DMS53 treated with DMSO at 0.1 percent for 48 hours (cell line): ENCODE measurements around the gene UGT1A9.

Source experiments
- DNase-seq: peaks from one replicate; lab custom pipeline; 2025; ENCODE audit not compliant: unreplicated experiment; lab: John Stamatoyannopoulos, UW

Gene UGT1A9

GRCh38 chr2:233795735-233796171 is 124.1 kb downstream of the UGT1A9 start:
- no peak for DNase-seq

GRCh38 chr2:233796254-233796653 is 124.6 kb downstream of the UGT1A9 start:
- DNase-seq = no peak

GRCh38 chr2:233798335-233799086 is 126.8 kb downstream of the UGT1A9 start:
- no peak for DNase-seq

- DNase-seq = no peak
These were observed 127.5 kb downstream of the UGT1A9 start for GRCh38 chr2:233799087-233799665.

- DNase-seq = no peak
These were observed 128.0 kb downstream of the UGT1A9 start for GRCh38 chr2:233799716-233800115.

GRCh38 chr2:233800208-233800607 is 128.5 kb downstream of the UGT1A9 start:
- no peak for DNase-seq

GRCh38 chr2:233801357-233802131 is 129.8 kb downstream of the UGT1A9 start:
- DNase-seq = no peak

GRCh38 chr2:233802132-233802815 is 130.6 kb downstream of the UGT1A9 start:
- DNase-seq = no peak

GRCh38 chr2:233803292-233803911 is 131.7 kb downstream of the UGT1A9 start:
- DNase-seq = no peak

- no peak for DNase-seq
These were observed 132.3 kb downstream of the UGT1A9 start for GRCh38 chr2:233803994-233804393.

GRCh38 chr2:233807215-233807865 is 135.6 kb downstream of the UGT1A9 start:
- DNase-seq = no peak

- DNase-seq = no peak
These were observed 136.6 kb downstream of the UGT1A9 start for GRCh38 chr2:233807966-233808935.

- DNase-seq = no peak
These were observed 138.7 kb downstream of the UGT1A9 start for GRCh38 chr2:233810385-233810784.

GRCh38 chr2:233811087-233811486 is 139.4 kb downstream of the UGT1A9 start:
- no peak for DNase-seq

- DNase-seq = no peak
These were observed 140.0 kb downstream of the UGT1A9 start for GRCh38 chr2:233811732-233812131.

GRCh38 chr2:233813236-233814055 is 141.7 kb downstream of the UGT1A9 start:
- no peak for DNase-seq

- DNase-seq = no peak
These were observed 142.5 kb downstream of the UGT1A9 start for GRCh38 chr2:233814056-233814835.

- no peak for DNase-seq
These were observed 144.2 kb downstream of the UGT1A9 start for GRCh38 chr2:233815861-233816260.
